Activated CD4-positive, alpha-beta T cell treated with anti-CD3 and anti-CD28 coated beads, Interleukin-2, amount 10 ng/mL, durations not matched to agents 24 days and 14 days (primary cell): ENCODE measurements around the gene ILKAP. TPM values are rescaled to one million over a fixed set of nuclear protein-coding genes. Genes with fewer than 3 reads are reported as not detected.

Experiments
- DNase-seq: peaks from one replicate; pipeline ENCODE4 v3.0.0; 2022
- H3K27ac Mint-ChIP-seq: one replicate; pipeline ENCODE4 v1.8.0; 2022; ENCODE audit warnings: mild to moderate bottlenecking, mixed read lengths
- H3K27me3 Mint-ChIP-seq: one replicate; pipeline ENCODE4 v1.8.0; 2022; ENCODE audit warnings: mixed read lengths
- H3K36me3 Mint-ChIP-seq: one replicate; pipeline ENCODE4 v1.8.0; 2022; ENCODE audit warnings: low read depth, mild to moderate bottlenecking, mixed read lengths
- H3K4me1 Mint-ChIP-seq: one replicate; pipeline ENCODE4 v1.8.0; 2021; ENCODE audit warnings: mixed read lengths
- H3K4me3 Mint-ChIP-seq: one replicate; pipeline ENCODE4 v1.8.0; 2022; ENCODE audit warnings: mild to moderate bottlenecking, moderate library complexity, mixed read lengths
- H3K9me3 Mint-ChIP-seq: one replicate; pipeline ENCODE4 v1.8.0; 2021; ENCODE audit warnings: mixed read lengths
- intact Hi-C: fragments of 100-400 bp; cut with micrococcal nuclease; formaldehyde crosslinking; loops from one replicate; pipeline ENCODE4 v1.15.1; 2023
- total RNA-seq: library from RNA; stranded (reverse); gene quantifications from 2 replicates; pipeline ENCODE4 v1.2.3, GENCODE V29; 2022

ILKAP gene
- total RNA-seq, 1 donor from 2014 or later: 77.4 TPM

DNA sequence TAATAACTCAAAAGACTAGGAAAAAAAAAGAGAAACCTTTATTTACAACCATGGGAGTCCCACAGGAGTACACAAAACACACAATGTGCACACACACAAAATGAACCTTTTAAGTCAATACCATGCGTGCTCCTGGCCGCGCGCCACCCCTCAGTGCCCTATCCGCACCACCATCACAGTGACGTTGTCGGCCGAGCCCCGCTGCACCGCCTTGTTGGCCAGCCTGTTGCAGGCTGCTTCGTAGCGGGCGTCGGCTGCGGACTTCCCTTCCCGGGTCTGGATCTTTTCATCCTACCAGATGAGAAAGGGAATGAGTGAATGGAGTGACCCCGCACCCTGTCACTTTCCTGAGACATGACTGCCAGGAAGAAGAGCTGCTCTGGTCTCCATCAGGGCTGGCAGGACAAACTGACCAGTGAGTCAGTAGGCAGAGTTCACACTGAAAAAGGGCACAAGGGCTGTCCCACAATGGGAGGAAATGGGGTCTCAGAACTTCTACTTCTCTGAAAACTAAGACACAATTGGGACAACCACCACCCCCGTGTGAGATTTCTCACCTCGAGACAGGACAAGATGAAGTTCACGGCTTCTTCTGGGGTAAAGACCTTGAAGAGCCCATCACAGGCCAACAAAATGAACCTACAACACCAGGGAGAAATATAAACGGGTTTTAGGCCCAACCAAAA lies 33.0 kb downstream of the ILKAP start:
- H3K9me3 Mint-ChIP-seq: no peaks in the 10 kb centered on the region
- no peaks in the 10 kb centered on the region for H3K4me1 Mint-ChIP-seq
- peaks cover 34% of the 10 kb centered on the region for H3K36me3 Mint-ChIP-seq
- no peak for DNase-seq
- intact Hi-C loops: no loop called here
- H3K27me3 Mint-ChIP-seq: no peaks in the 10 kb centered on the region
- no peak overlapping the region for H3K4me3 Mint-ChIP-seq
- H3K27ac Mint-ChIP-seq: peak overlapping the region; percentile 15

DNA sequence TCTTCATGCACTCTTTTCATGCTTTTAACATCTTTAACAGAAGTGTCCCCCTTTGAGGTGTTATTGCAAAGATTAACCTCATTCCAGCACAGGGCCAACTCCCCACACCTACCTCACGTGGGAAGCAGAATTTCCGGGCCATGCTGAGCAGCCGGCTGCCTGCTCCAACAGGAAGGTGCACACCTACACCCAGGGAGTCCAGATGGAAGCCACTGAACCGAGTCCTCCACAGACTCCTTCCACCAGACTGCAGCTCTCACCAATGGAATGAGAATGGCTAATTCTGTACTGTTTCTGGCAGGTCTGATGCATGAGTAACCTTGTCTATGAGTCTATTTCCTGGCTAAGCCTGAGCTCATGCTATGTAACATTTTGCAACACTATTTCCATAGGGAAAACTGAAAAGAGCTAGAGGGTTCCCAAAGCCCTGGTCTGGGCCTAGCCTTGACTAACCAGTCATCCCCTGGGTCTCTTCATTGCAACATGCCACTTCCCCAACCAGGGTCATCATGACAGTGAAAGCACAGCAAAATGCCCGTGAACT lies 33.7 kb downstream of the ILKAP start:
- no peak for DNase-seq
- peaks cover 34% of the 10 kb centered on the region for H3K36me3 Mint-ChIP-seq
- no peaks in the 10 kb centered on the region for H3K9me3 Mint-ChIP-seq
- peaks cover 5% of the 10 kb centered on the region for H3K27me3 Mint-ChIP-seq
- no peaks in the 10 kb centered on the region for H3K4me1 Mint-ChIP-seq
- H3K27ac Mint-ChIP-seq: no peak overlapping the region
- no peak overlapping the region for H3K4me3 Mint-ChIP-seq
- intact Hi-C loops: no loop called here

DNA sequence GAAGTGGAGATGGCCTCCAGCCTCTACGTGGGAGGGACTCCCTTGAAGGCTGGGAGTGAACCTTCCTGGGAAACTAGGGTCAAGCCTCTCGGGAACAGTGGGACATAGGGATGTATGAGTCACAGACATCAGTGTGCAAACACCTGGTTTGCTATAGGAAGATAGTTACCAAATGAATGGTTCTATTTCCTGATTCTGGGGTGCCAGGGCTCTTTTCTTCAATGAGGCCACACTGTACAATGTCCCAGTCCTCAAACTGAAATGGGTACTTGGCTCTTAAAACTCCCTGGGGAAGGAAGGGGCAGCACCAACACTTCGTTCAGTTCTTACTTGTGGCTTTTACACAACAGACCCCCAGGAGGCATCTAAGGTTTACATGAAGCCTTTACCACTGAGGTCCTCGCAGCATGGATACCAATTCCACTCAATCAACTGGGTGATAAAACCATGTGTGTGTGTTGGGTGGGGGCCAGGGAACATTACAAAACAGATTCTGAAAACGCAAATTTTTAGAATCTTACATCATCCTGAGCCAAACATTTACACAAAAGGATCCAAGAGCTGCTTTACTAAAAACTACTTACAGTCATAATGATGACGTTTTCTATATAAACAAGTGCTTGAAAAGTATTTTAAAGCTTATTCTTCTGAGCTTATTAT lies 34.3 kb downstream of the ILKAP start:
- intact Hi-C loops: no loop called here
- no peak overlapping the region for H3K4me3 Mint-ChIP-seq
- H3K36me3 Mint-ChIP-seq: peaks cover 34% of the 10 kb centered on the region

GRCh38 chr2:238168196-238169047 lies 35.1 kb downstream of the ILKAP start:
- Mint-ChIP-seq H3K27me3 (peaks cover 9% of the 10 kb centered on the region), H3K36me3 (peaks cover 32% of the 10 kb centered on the region), H3K4me1 (no peaks in the 10 kb centered on the region), H3K27ac (no peak overlapping the region), H3K4me3 (no peak overlapping the region), H3K9me3 (no peaks in the 10 kb centered on the region)
- DNase-seq: no peak
- intact Hi-C loops: no loop called here

More for the DNA sequence above, 34.3 kb downstream of the ILKAP start:
- H3K27me3 Mint-ChIP-seq: peaks cover 9% of the 10 kb centered on the region
- H3K9me3 Mint-ChIP-seq: no peaks in the 10 kb centered on the region
- H3K27ac Mint-ChIP-seq: no peak overlapping the region
- DNase-seq: no peak
- H3K4me1 Mint-ChIP-seq: no peaks in the 10 kb centered on the region

- H3K4me1 Mint-ChIP-seq: no peaks in the 10 kb centered on the region
- H3K36me3 Mint-ChIP-seq: peaks cover 25% of the 10 kb centered on the region
- peaks cover 11% of the 10 kb centered on the region for H3K27me3 Mint-ChIP-seq
- H3K9me3 Mint-ChIP-seq: no peaks in the 10 kb centered on the region
- no peak overlapping the region for H3K27ac Mint-ChIP-seq
- H3K4me3 Mint-ChIP-seq: no peak overlapping the region
- intact Hi-C loops: no loop called here
- DNase-seq: no peak
These were observed 35.7 kb downstream of the ILKAP start for GRCh38 chr2:238167761-238168160.

GRCh38 chr2:238167344-238167715 lies 36.2 kb downstream of the ILKAP start:
- Mint-ChIP-seq H3K27ac (no peak overlapping the region), H3K4me1 (no peaks in the 10 kb centered on the region), H3K4me3 (no peak overlapping the region), H3K36me3 (peaks cover 23% of the 10 kb centered on the region), H3K27me3 (peaks cover 12% of the 10 kb centered on the region), H3K9me3 (no peaks in the 10 kb centered on the region)
- no peak for DNase-seq
- intact Hi-C loops: no loop called here

GRCh38 chr2:238166391-238167343 lies 36.8 kb downstream of the ILKAP start:
- Mint-ChIP-seq H3K36me3 (peaks cover 19% of the 10 kb centered on the region), H3K27ac (no peak overlapping the region), H3K27me3 (peaks cover 17% of the 10 kb centered on the region), H3K9me3 (no peaks in the 10 kb centered on the region), H3K4me3 (no peak overlapping the region), H3K4me1 (no peaks in the 10 kb centered on the region)
- intact Hi-C loops: no loop called here
- DNase-seq: no peak

GRCh38 chr2:238165288-238165921 lies 38.1 kb downstream of the ILKAP start:
- no peak overlapping the region for H3K4me3 Mint-ChIP-seq
- H3K27me3 Mint-ChIP-seq: peaks cover 28% of the 10 kb centered on the region
- intact Hi-C loops: no loop called here
- H3K36me3 Mint-ChIP-seq: peaks cover 14% of the 10 kb centered on the region
- H3K27ac Mint-ChIP-seq: no peak overlapping the region
- H3K9me3 Mint-ChIP-seq: no peaks in the 10 kb centered on the region
- DNase-seq: no peak
- H3K4me1 Mint-ChIP-seq: no peaks in the 10 kb centered on the region

- intact Hi-C loops: loop anchor here (5.0 kb wide), 1 partner anchor 97 kb away; no protein-coding TSS in a partner anchor
- no peaks in the 10 kb centered on the region for H3K4me1 Mint-ChIP-seq
- peaks cover 29% of the 10 kb centered on the region for H3K27me3 Mint-ChIP-seq
- H3K4me3 Mint-ChIP-seq: no peak overlapping the region
- no peak overlapping the region for H3K27ac Mint-ChIP-seq
- peaks cover 10% of the 10 kb centered on the region for H3K36me3 Mint-ChIP-seq
- H3K9me3 Mint-ChIP-seq: no peaks in the 10 kb centered on the region
- no peak for DNase-seq
These were observed 38.6 kb downstream of the ILKAP start for GRCh38 chr2:238164906-238165287.

- DNase-seq: no peak
- no peaks in the 10 kb centered on the region for H3K9me3 Mint-ChIP-seq
- no peak overlapping the region for H3K4me3 Mint-ChIP-seq
- peaks cover 3% of the 10 kb centered on the region for H3K36me3 Mint-ChIP-seq
- H3K4me1 Mint-ChIP-seq: peaks cover 4% of the 10 kb centered on the region
- peaks cover 36% of the 10 kb centered on the region for H3K27me3 Mint-ChIP-seq
- no peak overlapping the region for H3K27ac Mint-ChIP-seq
- intact Hi-C loops: loop anchor here (5.0 kb wide), 1 partner anchor 99 kb away; no protein-coding TSS in a partner anchor
These were observed 39.9 kb downstream of the ILKAP start for GRCh38 chr2:238163481-238164198.

DNA sequence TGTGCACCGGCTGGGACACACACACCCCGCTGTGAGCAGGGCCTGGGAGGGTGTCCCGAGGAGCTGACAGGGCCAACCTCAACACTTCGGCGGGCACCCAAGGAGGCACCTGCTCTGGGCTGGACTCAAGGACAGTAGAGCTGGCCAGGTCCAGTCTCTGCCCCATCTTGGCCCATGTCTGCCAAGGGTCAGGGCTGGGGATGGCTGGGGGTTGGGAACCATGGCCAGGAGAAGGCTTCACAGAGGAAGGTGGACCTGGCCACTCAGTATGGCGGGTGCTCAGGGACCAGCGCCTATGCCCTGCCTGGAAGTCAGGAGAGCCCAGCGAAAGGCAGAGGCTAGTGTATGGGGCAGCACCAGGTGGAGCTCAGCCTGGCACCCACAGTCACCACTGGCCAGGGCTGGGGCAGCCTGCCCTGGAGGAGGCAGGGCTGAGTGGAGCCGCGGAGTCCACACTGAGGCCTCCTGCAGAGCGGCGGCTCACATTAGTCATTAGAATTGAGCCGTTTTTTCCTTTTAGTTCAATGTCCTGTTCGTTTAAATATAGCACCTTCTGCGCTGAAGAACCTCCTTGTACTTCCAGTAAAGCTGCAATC lies 40.6 kb downstream of the ILKAP start:
- peaks cover 4% of the 10 kb centered on the region for H3K4me1 Mint-ChIP-seq
- intact Hi-C loops: loop anchor here (5.0 kb wide), 1 partner anchor 99 kb away; no protein-coding TSS in a partner anchor
- DNase-seq: no peak
- H3K27me3 Mint-ChIP-seq: peaks cover 36% of the 10 kb centered on the region
- no peaks in the 10 kb centered on the region for H3K36me3 Mint-ChIP-seq
- no peak overlapping the region for H3K4me3 Mint-ChIP-seq
- H3K9me3 Mint-ChIP-seq: no peaks in the 10 kb centered on the region
- H3K27ac Mint-ChIP-seq: no peak overlapping the region
